ENCODE data around the gene CD52. TPM values are rescaled to one million over a fixed set of nuclear protein-coding genes. Genes with fewer than 3 reads are reported as not detected.
"Not testable (repeated sequence)": the region's sequence is repeated elsewhere in the genome, so short reads cannot be mapped to it uniquely, and the experiment has no call there.

Gene CD52
- total and polyA plus RNA-seq, 10 donors, result 206 to 3,726 (median 316) TPM

DNA sequence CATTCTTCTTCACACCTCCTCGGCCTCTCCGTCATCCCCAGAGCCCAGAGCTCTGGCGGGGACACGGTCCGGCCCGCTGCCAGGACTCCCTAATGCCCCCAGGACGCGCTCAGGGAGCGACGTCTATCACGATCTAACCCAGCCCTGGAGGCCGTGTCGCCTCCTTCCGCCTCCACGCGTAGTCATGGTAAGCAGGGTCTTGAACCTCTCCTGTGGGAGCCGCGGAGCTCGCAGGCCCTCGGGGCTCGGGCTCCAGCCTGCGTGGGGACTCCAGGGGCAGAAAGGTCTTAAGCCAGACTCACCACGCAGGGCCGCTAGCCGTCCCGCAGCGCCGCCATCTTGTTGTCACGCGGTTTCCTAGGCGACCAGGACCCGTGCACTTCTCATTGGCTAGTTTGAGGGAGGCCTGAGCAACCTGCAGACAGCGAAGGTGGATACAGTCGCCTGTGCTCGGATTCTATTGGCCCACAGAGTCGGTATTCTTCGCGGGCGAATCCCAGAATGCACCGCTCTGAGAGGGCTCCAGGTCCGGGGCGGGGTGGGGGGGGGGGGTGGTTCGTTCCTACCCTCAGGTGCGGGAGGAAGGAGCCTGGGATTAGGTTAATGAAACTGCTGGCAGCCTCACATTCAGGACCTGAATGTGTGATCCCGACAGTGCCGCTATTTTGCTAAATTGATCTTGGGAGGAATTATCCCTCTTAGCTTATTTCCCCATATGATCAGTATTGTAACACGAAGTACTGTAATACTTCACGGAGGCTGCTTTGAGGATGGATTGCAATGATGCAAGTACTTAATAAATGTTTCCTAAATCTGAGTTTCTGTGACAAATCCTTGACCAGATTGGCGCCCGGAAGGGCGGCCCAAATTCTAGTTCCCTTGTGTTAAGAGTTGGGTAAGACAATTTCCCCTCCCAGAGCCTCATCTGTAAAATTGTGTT is 11.2 kb upstream of the CD52 start, which contains the start of gene UBXN11:
Gene UBXN11, minus strand, starts transcription at position 347 of the 940 bp plus-strand sequence. CDS start 3,753 bp downstream, outside the sequence.
- WGBS, 5 donors, result 0 to 2% (median 1%) methylated on average over 39 to 51 of the region's 51 CpGs

GRCh38 chr1:26307363-26307781 is 10.4 kb upstream of the CD52 start:
- no peak for TF ChIP-seq POLR2AphosphoS5 (IDR thresholded peaks at IDR 0.05)
- TF ChIP-seq POLR2A (IDR thresholded peaks at IDR 0.05), result no peak
- no peak for TF ChIP-seq CTCF (IDR thresholded peaks at IDR 0.05 in 8 of 11, conservative IDR thresholded peaks at IDR 0.05 in 3 of 11)
- intact Hi-C loops (cut with DNase I; ENCODE audit: low total_unique reads), result no loop called here
- H3K27ac ChIP-seq, result peak overlapping the region in 7 of 8 donors; percentile 75 to 92 (median 85)
- H3K9me3 ChIP-seq, result no peaks in the 10 kb centered on the region
- DNase-seq, result no peak
- WGBS, 5 donors, result 25 to 32% (median 29%) methylated on average over 6 of the region's 6 CpGs
- peaks cover 7 to 57% (median 30%) of the 10 kb centered on the region in 6 donors for H3K4me1 ChIP-seq
- H3K4me3 ChIP-seq, result peak overlapping the region in 3 of 8 donors; percentile 73 to 98 (median 97)
- H3K36me3 ChIP-seq, result no peaks in the 10 kb centered on the region
- no peaks in the 10 kb centered on the region for H3K27me3 ChIP-seq (replicated peaks in 1 of 7)

More for the DNA sequence above, 11.2 kb upstream of the CD52 start, which contains the start of gene UBXN11:
- H3K36me3 ChIP-seq, result peaks cover 0 to 4% (median 0%) of the 10 kb centered on the region in 6 donors
- intact Hi-C loops (cut with DNase I; ENCODE audit: low total_unique reads), result no loop called here
- no peaks in the 10 kb centered on the region for H3K27me3 ChIP-seq (replicated peaks in 1 of 7)
- DNase-seq, result peak; percentile 97
- H3K9me3 ChIP-seq, result no peaks in the 10 kb centered on the region
- peak within 1 kb of the TSS; percentile 9 to 92 (median 82) for H3K27ac ChIP-seq
- H3K4me1 ChIP-seq, result peaks cover 7 to 56% (median 30%) of the 10 kb centered on the region in 6 donors
- TF ChIP-seq POLR2A (IDR thresholded peaks at IDR 0.05) (peak in 1 of 3 donors; percentile 4), POLR2AphosphoS5 (IDR thresholded peaks at IDR 0.05) (peak; percentile 55 to 81 (median 80)), CTCF (IDR thresholded peaks at IDR 0.05 in 8 of 11, conservative IDR thresholded peaks at IDR 0.05 in 3 of 11) (peak in 1 of 11 experiments; percentile 25)
- peak within 1 kb of the TSS; percentile 59 to 98 (median 84) for H3K4me3 ChIP-seq

- H3K27ac ChIP-seq, result peak overlapping the region; percentile 48 to 92 (median 82)
- intact Hi-C loops (cut with DNase I; ENCODE audit: low total_unique reads); H3K36me3 ChIP-seq; H3K27me3 ChIP-seq (replicated peaks in 1 of 7); H3K9me3 ChIP-seq; DNase-seq: not testable (repeated sequence)
- H3K4me3 ChIP-seq, result peak overlapping the region in 1 of 8 donors; percentile 26
- 71 to 82% (median 81%) methylated on average over 21 of the region's 21 CpGs for WGBS, 5 donors
- peaks cover 11 to 65% (median 34%) of the 10 kb centered on the region in 6 donors for H3K4me1 ChIP-seq
Measured at GRCh38 chr1:26307966-26308899, 9.5 kb upstream of the CD52 start.

GRCh38 chr1:26314501-26314900 is 3.3 kb upstream of the CD52 start:
- WGBS, 5 donors, result 79 to 91% (median 83%) methylated on average over 5 of the region's 5 CpGs
- no peak for DNase-seq
- H3K27ac ChIP-seq, result peak overlapping the region in 6 of 8 donors; percentile 17 to 92 (median 87)
- H3K4me1 ChIP-seq, result peaks cover 16 to 71% (median 56%) of the 10 kb centered on the region in 6 donors
- no peaks in the 10 kb centered on the region for H3K27me3 ChIP-seq (replicated peaks in 1 of 7)
- intact Hi-C loops (cut with DNase I; ENCODE audit: low total_unique reads), result no loop called here
- H3K9me3 ChIP-seq, result no peaks in the 10 kb centered on the region
- no peak overlapping the region for H3K4me3 ChIP-seq
- no peaks in the 10 kb centered on the region for H3K36me3 ChIP-seq
- no peak for TF ChIP-seq POLR2AphosphoS5 (IDR thresholded peaks at IDR 0.05)

All from spleen (tissue), 11 donors.